Glutamatergic neuron (in vitro differentiated cells): ENCODE data around the gene GALNT2. TPM values are rescaled to one million over a fixed set of nuclear protein-coding genes. Genes with fewer than 3 reads are reported as not detected.

ENCODE experiments used
- DNase-seq: peaks from one replicate; pipeline ENCODE4 v3.0.0; 2022
- H3K27ac Mint-ChIP-seq: one replicate; pipeline ENCODE4 v1.8.0; 2020; ENCODE audit warnings: mild to moderate bottlenecking, mixed read lengths, inconsistent platforms; ENCODE audit not compliant: unreplicated experiment
- H3K27me3 Mint-ChIP-seq: one replicate; pipeline ENCODE4 v1.8.0; 2020; ENCODE audit warnings: mild to moderate bottlenecking, moderate library complexity, mixed read lengths, inconsistent platforms; ENCODE audit not compliant: unreplicated experiment
- H3K36me3 Mint-ChIP-seq: one replicate; pipeline ENCODE4 v1.8.0; 2020; ENCODE audit warnings: mild to moderate bottlenecking, mixed read lengths, inconsistent platforms; ENCODE audit not compliant: unreplicated experiment
- H3K4me1 Mint-ChIP-seq: one replicate; pipeline ENCODE4 v1.8.0; 2020; ENCODE audit warnings: mild to moderate bottlenecking, low read depth, mixed read lengths, inconsistent platforms; ENCODE audit not compliant: unreplicated experiment
- H3K4me3 Mint-ChIP-seq: one replicate; pipeline ENCODE4 v1.8.0; 2020; ENCODE audit warnings: mild to moderate bottlenecking, mixed read lengths, inconsistent platforms; ENCODE audit not compliant: unreplicated experiment
- H3K9me3 Mint-ChIP-seq: one replicate; pipeline ENCODE4 v1.8.0; 2020; ENCODE audit warnings: mild to moderate bottlenecking, moderate library complexity, mixed read lengths, inconsistent platforms; ENCODE audit not compliant: unreplicated experiment
- CTCF ChIP-seq: fragments of 200-600 bp; sonication (generic); IDR thresholded peaks from one replicate; pipeline ENCODE4 v1.5.0; 2021; ENCODE audit not compliant: partially characterized antibody, unreplicated experiment
- total RNA-seq: library from RNA; stranded (reverse); fragmentation: NEBNext Ultra II Directional; extraction: Animal tissue kit (Norgen Biotek cat#: 25700); gene quantifications from one replicate; pipeline ENCODE4 v1.2.1, GENCODE V29; 2021; ENCODE audit not compliant: unreplicated experiment

The GALNT2 gene
- total RNA-seq, 1 donor from 2014 or later = 35.2 TPM

DNA sequence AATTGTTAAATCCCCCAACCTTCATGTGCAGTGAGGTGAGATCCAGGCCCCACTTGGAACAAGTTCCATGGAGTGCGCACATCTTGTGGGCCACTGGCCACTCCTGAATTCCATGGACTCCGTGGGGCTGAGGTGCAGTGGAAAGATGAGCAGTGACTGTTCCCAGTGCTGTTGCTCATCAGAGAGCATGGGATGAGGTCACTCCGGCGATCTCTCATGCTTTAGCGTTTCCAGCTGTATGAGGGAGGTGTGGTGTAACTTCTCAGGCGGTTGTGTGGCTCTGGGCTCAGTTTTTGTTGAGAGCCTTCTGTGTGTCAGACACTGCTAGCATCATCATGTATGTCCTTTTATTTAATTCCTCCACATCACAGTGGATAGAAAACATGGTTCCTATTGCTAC, 96.2 kb downstream of the GALNT2 start:
- Mint-ChIP-seq H3K4me3 (no peak overlapping the region), H3K9me3 (peaks cover 3% of the 10 kb centered on the region), H3K27me3 (no peaks in the 10 kb centered on the region), H3K36me3 (no peaks in the 10 kb centered on the region), H3K27ac (no peak overlapping the region), H3K4me1 (peaks cover 21% of the 10 kb centered on the region)
- TF ChIP-seq CTCF = no peak
- DNase-seq = no peak

DNA sequence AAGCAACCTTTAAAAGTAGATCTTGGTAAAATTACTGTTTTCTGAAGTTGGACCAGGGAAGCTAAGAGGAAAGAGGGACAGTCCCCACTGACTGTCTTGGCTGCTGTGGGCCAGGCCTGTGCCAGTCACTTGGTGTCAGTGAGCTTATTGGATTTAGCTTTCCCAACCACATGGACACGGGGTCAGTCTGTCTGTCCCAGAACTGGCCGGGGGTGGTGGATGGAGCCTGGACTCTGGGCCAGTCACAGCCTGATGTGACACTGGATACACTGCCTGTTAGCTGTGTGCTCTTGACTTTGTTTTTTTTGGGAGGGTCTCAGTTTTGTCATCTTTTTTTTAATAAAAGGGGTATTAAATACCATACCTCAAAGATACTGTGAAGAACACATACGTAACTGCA, 96.7 kb downstream of the GALNT2 start:
- Mint-ChIP-seq H3K27me3 (no peaks in the 10 kb centered on the region), H3K27ac (no peak overlapping the region), H3K36me3 (no peaks in the 10 kb centered on the region), H3K4me1 (peaks cover 17% of the 10 kb centered on the region), H3K9me3 (peaks cover 3% of the 10 kb centered on the region), H3K4me3 (no peak overlapping the region)
- TF ChIP-seq CTCF = no peak
- no peak for DNase-seq

- no peak for DNase-seq
- Mint-ChIP-seq H3K9me3 (peaks cover 5% of the 10 kb centered on the region), H3K27ac (no peak overlapping the region), H3K4me3 (no peak overlapping the region), H3K27me3 (no peaks in the 10 kb centered on the region), H3K36me3 (no peaks in the 10 kb centered on the region), H3K4me1 (peaks cover 15% of the 10 kb centered on the region)
- no peak for TF ChIP-seq CTCF
These were observed 98.5 kb downstream of the GALNT2 start for GRCh38 chr1:230165536-230165935.

DNA sequence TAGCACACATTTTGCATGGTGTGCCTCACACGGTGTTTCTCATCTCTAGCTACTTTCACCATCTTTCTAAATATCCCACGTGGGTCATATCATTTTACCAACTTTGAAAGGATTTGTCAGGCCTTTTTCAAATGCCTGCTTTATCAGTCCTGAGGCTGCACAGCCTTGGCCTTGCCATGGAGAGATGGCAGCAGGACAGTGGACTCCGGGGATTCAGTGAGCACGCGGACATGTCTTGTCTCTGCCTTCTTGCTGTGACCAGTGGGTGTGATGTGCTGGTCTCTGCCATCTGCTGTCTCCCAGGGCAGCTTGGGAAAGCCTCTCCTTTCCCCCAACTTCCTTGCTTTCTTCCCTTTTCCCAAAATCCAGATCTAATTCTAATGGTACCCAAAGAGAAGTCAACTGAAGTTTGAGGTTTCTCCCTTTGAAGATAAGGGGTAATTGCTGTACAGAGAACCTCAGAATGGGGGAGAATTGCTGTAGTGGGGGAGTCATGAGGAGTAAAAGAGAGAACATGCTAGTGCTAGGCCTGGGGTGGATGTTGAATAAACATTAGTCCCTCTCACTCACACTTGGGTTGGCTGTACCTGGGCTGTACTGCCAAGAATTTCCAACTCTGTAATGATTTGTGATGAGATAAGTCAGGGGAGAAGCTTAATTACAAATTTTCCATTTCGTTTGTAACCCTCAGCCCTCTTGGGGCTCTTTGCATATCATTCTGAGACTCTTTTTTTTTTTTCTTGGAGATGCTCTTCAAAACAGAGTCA, 99.5 kb downstream of the GALNT2 start:
- Mint-ChIP-seq H3K9me3 (peaks cover 5% of the 10 kb centered on the region), H3K36me3 (no peaks in the 10 kb centered on the region), H3K27me3 (no peaks in the 10 kb centered on the region), H3K4me1 (peaks cover 18% of the 10 kb centered on the region), H3K4me3 (no peak overlapping the region), H3K27ac (no peak overlapping the region)
- DNase-seq = no peak
- TF ChIP-seq CTCF = no peak

DNA sequence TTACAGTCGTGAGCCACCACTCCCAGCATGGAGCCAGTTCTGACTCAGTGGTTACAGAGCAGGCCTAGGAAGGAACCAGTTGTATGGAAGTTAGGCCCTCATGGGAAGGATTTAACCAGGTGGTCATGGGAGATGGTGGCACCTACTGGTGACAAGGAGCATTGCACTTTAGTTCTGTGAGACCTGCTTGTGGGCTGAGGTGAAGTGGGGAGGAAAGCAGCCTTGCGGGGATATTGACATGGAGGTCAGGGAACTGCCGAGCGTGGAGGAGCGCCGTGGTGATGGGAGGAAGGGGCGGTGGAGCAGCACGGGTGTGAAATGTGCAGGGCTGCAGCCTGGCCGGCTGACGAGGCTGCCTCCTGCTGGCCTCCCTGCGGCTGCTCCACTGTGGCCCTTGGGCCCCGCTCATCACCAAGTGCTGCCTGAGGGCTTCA, 100.4 kb downstream of the GALNT2 start:
- Mint-ChIP-seq H3K4me1 (peaks cover 20% of the 10 kb centered on the region), H3K27ac (no peak overlapping the region), H3K36me3 (no peaks in the 10 kb centered on the region), H3K27me3 (no peaks in the 10 kb centered on the region), H3K9me3 (peaks cover 4% of the 10 kb centered on the region), H3K4me3 (no peak overlapping the region)
- no peak for DNase-seq
- peak; percentile 85 for TF ChIP-seq CTCF
